HUDEP-2 (cell line): Measurements from ENCODE around the gene SELE.
"Not testable (repeated sequence)": the region's sequence is repeated elsewhere in the genome, so short reads cannot be mapped to it uniquely, and the experiment has no call there.

Experiments used
- DNase-seq, 76 experiments: peaks; one replicate each; lab custom pipeline; 2025; ENCODE audit not compliant: unreplicated experiment in 76 of 76; lab: John Stamatoyannopoulos, UW

Gene SELE

DNA sequence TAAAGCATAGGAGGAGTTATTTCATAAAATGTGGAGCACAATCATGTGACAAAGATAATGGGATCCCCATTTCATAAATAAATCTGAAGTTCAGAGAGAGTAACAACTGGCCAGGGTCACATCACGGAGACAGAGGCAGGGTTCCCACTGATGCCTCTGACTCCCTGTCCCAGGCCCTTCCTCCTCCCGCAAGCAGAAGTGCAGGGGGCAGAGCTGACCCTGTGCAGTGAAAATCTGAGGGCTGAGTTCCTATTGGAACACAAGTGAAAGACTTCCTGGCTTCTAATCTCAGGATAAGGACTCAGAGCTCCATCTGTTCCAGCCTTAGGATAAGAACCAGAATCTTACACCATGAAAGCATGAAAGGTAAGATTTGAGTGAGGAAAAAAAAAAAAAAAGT lies 44.5 kb downstream of the SELE start:
- DNase-seq, result no peak

- not testable (repeated sequence) for DNase-seq
These were observed 45.5 kb downstream of the SELE start for GRCh38 chr1:169688377-169688776.

DNA sequence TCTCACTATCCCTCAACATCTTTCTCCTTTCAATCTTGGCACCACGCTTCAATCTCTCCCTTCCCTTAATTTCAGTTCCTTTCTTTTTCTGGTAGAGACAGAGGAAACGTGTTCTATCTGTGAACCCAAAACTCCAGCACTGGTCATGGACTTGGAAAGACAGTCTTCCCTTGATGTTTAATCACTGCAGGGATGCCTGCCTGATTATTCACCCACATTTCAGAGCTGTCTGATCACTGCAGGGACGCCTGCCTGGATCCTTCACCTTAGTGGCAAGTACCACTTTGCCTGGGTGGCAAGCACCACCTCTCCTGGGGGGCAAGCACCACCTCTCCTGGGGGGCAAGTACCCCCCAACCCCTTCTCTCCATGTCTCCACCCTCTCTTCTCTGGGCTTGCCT lies 50.2 kb downstream of the SELE start:
- DNase-seq, result no peak

DNA sequence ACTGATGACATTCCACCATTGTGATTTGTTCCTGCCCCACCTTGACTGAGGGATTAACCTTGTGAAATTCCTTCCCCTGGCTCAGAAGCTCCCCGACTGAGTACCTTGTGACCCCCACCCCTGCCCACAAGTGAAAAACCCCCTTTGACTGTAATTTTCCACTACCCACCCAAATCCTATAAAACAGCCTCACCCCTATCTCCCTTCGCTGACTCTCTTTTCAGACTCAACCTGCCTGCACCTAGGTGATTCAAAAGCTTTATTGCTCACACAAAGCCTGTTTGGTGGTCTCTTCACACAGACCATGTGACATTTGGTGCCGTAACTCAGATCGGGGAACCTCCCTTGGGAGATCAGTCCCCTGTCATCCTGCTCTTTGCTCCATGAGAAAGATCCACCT lies 50.7 kb downstream of the SELE start:
- not testable (repeated sequence) for DNase-seq

DNA sequence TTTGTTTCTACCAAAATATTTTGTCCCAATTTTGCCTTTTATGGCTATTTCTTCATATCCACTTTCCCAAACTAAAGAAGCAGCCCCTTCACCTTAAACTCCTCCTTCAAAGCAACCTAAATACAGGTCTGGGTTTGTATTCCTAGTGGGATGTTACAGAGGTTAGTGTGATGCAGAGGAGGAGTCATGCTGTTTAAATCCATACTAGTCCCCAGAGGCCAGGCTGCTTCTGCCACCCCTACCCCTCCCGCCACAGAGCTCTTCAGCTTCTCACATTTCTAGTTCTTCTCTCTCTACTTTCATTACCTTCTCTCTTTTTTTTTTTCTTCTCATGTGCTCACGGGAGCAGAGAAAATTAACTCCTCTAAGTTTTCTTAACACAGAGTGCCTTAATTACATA lies 51.8 kb downstream of the SELE start:
- DNase-seq, result no peak

DNA sequence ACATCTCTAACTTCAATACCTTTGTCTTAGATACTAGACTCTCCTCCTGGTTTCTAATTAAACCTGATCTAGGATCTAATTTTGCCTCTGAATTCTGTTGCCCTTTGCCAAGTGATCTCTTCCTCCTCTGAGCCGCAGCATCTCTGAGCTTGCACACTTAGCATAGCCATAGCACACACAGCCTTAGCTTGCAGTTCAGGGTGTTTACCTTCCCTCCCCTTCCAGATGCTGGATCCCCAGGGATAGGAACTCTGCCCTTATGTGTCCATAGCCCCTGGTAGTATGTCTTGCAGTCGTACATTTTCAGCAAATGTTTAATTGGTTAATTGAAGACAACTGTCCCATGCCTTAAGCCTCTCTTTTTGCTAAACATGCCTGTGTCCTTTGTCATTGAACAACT lies 52.7 kb downstream of the SELE start:
- DNase-seq, result no peak

DNA sequence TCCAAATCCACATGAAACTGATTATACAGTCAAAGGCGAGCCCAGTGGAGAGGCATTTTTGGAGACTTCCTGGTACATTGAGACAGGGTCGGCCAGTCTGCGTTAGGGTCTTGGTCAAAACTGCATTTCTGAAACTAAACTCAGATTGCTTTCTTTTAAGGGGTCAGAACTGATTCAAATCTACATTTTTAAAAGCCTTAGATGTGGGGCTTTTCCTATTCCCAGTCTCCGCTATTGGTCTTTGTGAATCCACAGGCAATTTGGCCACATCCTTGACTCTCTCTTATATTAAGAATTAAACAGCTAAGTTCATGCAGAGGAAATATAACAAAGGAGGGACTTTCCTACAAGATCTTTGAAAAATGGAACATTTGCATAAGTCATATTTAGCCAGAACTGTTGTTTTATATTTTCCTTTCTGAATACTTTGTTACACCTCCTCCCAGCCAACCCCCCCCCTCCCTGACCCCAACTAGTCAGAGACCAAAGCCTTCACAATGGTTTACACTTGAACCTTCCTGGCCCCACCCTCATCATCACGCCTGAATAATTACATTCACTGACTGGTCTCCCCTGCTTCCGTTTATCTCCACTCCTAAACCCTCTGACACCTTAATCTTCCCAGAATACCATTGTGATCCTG lies 53.4 kb downstream of the SELE start:
- DNase-seq, result no peak

- DNase-seq, result no peak
These were observed 54.2 kb downstream of the SELE start for GRCh38 chr1:169679692-169680091.

DNA sequence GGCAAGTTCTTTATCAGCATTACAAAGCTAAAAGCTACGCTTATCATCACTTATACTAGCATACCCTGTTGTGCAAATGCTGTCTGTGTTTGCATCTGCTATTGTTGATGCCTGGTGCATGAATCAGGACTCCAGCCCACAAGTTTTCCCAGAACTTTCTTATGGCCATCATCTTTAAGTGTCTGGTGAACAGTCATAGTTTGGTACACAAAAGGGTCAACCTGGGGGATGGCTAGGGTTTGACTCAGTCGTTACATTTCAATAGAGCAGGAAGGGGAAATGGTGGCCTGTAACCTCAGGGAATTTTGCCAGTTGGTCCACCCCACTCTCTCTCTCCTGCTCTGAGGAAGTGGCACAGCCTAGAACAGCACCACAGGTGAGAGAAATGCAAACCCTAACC lies 57.9 kb downstream of the SELE start:
- DNase-seq, result no peak
